ENCODE measurements around the gene HDHD2. TPM values are rescaled to one million over a fixed set of nuclear protein-coding genes. Genes with fewer than 3 reads are reported as not detected.

HDHD2 gene
- total RNA-seq, 1 donor from 2014 or later, result 37.7 TPM

DNA sequence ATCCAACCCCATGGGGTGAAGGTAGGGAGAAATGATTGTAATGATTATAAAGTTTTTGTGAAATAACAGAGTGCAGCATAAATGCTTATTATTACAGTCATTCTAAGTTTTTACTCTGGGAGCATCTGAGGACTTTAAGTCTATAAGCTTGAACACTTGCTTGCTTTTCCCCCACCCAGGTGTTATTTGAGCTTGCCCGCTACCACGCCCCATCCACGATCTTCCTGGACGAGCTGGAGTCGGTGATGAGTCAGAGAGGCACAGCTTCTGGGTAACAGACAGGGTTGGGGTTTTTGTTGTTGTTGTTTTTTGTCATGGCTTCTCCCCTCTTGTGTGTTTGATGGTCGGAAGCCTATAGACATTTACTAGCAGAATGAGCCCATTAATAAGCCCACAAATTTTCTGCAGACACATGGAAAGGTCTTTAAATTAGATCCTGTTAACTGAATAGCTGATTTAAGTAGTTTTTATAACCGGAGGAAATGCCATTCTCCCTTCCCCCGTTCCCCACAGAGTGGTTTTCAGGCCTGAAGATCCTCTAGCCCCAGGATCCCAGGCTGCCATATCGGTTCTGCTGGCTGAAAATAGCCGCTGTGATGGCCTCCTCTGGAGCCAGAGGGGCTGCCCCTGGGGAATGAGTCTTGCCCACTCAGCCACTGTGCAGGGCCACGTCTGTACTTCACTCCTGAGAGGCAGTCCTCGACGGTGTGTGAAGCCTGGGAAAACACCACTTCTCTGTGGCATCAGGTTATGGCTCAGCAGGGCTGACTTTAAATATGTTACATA is 75.0 kb downstream of the HDHD2 start:
- H3K36me3 Mint-ChIP-seq (ENCODE audit: low read depth), result no peaks in the 10 kb centered on the region
- intact Hi-C loops (cut with micrococcal nuclease), result no loop called here
- DNase-seq, result no peak
- H3K9me3 Mint-ChIP-seq, result no peaks in the 10 kb centered on the region
- H3K4me1 Mint-ChIP-seq, result peaks cover 3% of the 10 kb centered on the region
- H3K4me3 Mint-ChIP-seq, result no peak overlapping the region
- no peak overlapping the region for H3K27ac Mint-ChIP-seq
- H3K27me3 Mint-ChIP-seq, result peaks cover 2% of the 10 kb centered on the region

DNA sequence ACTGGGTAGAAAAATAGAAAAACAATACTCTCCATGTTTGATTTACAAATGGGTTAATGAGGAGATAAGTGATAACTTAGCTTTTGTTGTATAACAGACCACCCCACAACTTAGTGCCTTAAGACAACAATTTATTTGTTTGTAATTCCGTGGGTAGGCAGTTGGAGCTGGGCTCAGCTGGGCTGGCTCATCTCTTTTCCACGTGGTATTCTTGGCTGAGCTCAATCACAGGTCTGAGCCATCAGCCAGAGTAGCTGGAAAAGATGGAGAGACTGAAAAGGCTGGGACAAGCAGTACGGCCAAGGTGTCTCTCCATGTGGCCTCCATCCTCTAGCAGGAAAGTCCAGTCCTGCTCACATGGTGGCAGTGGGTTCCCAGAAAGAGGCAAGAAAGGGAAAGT is 82.7 kb downstream of the HDHD2 start:
- H3K4me1 Mint-ChIP-seq, result no peaks in the 10 kb centered on the region
- H3K36me3 Mint-ChIP-seq (ENCODE audit: low read depth), result no peaks in the 10 kb centered on the region
- no peak for DNase-seq
- no peak overlapping the region for H3K27ac Mint-ChIP-seq
- no peak overlapping the region for H3K4me3 Mint-ChIP-seq
- H3K9me3 Mint-ChIP-seq, result no peaks in the 10 kb centered on the region
- intact Hi-C loops (cut with micrococcal nuclease), result no loop called here
- H3K27me3 Mint-ChIP-seq, result peaks cover 3% of the 10 kb centered on the region

- no peak for DNase-seq
- Mint-ChIP-seq H3K36me3 (ENCODE audit: low read depth) (no peaks in the 10 kb centered on the region), H3K9me3 (no peaks in the 10 kb centered on the region), H3K27ac (no peak overlapping the region), H3K4me3 (no peak overlapping the region), H3K4me1 (no peaks in the 10 kb centered on the region), H3K27me3 (no peaks in the 10 kb centered on the region)
- intact Hi-C loops (cut with micrococcal nuclease), result no loop called here
These were observed 87.2 kb downstream of the HDHD2 start for GRCh38 chr18:47063096-47063495.

DNA sequence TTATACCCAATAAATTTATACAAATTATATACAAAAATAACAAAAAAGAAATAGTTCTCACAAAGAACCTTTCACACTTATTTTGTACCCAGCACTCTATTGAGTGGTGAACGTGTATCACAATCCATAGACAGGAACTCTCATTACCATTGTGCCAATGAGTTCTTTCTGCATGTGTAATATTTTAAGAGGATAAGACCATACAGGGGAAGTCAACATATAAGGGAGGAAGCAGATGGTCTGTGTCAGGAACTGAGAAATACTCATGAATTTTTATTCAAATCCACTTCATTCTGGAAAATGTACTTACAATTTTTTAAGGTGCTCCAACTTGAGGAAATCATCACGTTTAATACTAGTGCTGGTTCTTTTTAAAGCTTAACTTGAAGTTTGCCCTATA is 87.8 kb downstream of the HDHD2 start:
- intact Hi-C loops (cut with micrococcal nuclease), result no loop called here
- Mint-ChIP-seq H3K36me3 (ENCODE audit: low read depth) (no peaks in the 10 kb centered on the region), H3K27me3 (no peaks in the 10 kb centered on the region), H3K4me1 (no peaks in the 10 kb centered on the region), H3K27ac (no peak overlapping the region), H3K9me3 (no peaks in the 10 kb centered on the region), H3K4me3 (no peak overlapping the region)
- no peak for DNase-seq

Other genes starting within 250 kb of the HDHD2 start
- gene PIAS2, start 233.0 kb downstream of the HDHD2 start, total RNA-seq, result 33.9 and 39.3 TPM in 2 replicates
- 0.40 TPM in 1 of 2 replicates, not detected in the other for gene KATNAL2, start 232.9 kb downstream of the HDHD2 start, total RNA-seq
- not detected in 2 replicates for gene ELOA2, start 114.9 kb downstream of the HDHD2 start, total RNA-seq
- gene IER3IP1, start 25.9 kb upstream of the HDHD2 start, total RNA-seq, result 16.0 and 16.2 TPM in 2 replicates
- gene SKOR2, start 101.2 kb upstream of the HDHD2 start, total RNA-seq, result not detected in 2 replicates

Data from activated CD4-positive, alpha-beta T cell treated with anti-CD3 and anti-CD28 coated beads, Interleukin-2, amount 10 ng/mL, durations not matched to agents 24 days and 14 days (primary cell).